Forelimb muscle (tissue), 1 donor: Measurements from ENCODE around the gene MKX. TPM values are rescaled to one million over a fixed set of nuclear protein-coding genes. Genes with fewer than 3 reads are reported as not detected.

Source experiments
- DNase-seq: peaks from one replicate; pipeline ENCODE4 v3.0.0-alpha.2; 2013; ENCODE audit warnings: low read depth
- polyA plus RNA-seq: library from polyadenylated mRNA; unstranded; fragments of 120-200 nt; gene quantifications from one replicate; pipeline ENCODE4 v1.2.1, GENCODE V29; 2013; ENCODE audit not compliant: insufficient read length

MKX gene
- 2.3 TPM for polyA plus RNA-seq

DNA sequence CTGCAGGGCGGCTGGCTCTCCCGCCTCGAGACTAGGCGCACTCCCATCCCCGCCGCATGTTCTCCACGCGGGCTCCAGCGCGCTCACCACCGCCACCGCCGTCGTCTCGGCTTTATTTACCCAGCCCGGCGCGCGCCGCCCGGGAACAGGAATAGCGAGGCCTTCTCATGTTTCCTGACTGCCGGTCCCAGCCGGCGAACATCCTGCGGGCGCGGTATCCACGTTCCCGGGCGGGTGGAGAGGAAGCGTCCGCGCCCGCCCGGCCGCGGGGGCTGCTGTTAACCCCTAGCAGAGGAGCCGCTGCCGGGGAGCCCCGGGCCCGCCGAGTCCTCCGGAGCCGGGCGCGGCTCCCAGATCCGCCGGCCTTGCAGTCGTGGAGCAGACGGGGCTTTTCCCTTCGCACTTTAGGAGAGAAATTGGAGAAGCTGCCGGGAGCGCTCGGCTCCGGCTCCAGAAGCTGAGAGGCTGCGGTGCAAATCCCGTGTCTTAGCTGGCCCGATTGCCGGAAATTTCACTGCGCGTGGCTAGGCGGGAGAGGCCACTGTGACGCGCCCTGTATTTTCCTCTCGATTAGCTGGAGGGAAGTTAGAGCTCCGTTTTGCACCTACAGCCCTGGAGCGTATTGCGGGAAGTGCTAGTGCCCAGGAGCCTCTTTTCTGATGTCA lies at the start of gene MKX:
Gene MKX, minus strand, starts transcription at position 88 of the 665 bp plus-strand sequence. CDS start 2,404 bp downstream, outside the sequence.
- DNase-seq: no peak

DNA sequence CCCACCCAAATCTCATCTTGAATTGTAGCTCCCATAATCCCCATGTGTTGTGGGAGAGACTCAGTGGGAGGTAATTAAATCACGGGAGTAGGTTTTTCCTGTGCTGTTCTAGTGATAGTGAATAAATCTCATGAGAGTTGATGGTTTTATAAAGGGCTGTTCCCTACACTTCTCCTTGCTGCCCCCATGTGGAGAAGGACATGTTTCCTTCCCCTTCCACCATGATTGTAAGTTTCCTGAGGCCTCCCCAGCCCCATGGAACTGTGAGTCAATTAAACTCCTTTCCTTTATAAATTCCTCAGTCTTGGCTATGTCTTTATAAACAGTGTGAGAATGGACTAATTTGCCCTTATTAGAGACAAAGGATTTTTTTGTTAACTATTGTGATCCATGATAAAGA lies 48.5 kb upstream of the MKX start:
- no peak for DNase-seq

GRCh38 chr10:27792216-27792615 lies 46.6 kb upstream of the MKX start:
- no peak for DNase-seq

- no peak for DNase-seq
These were observed 38.7 kb upstream of the MKX start for GRCh38 chr10:27784272-27784671.

DNA sequence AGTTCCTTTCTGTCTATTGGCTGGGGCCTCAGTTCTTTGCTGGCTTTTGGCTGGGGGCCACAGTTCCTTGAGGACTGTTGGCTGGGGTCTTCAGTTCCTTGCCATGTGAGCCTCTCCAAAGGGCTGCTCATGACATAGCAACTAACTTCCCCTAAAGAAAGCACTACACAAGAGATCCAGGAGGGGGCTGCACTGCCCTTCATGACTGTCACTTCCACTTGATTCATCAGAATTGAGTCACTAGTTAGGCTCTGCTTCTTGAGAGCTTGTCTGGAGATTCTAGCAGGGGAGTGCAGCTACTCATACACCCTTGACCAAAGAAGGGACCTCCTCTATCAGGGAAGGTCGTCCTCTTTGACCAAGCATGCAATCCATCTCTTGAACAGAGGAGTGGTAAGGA lies 38.0 kb upstream of the MKX start:
- no peak for DNase-seq

DNA sequence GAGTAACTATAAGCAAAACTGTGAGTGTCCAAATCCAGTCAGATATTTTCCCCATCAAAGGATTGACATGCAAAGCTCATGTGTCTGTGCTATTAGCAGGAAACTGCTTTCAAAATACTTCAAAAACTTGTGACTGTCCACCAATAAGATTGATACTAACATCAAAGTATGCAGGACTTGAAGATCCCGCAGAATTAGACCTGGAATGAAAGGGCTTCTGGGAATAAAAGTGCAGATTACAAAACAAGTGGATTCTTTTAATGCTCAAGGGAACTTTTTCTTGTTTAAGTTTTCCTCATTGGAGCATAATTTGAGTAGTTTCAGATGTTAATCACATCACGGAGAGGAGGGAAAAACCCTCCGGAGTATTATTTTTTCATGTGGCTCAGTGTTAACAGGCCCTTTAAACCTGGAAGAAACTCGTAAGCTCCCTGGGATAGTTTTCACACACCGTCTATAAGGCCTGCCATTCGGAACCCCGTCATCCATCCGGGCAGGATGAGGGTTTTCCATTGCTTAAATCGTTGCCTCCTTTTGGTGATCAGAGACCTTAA lies 33.9 kb upstream of the MKX start:
- DNase-seq: no peak

DNA sequence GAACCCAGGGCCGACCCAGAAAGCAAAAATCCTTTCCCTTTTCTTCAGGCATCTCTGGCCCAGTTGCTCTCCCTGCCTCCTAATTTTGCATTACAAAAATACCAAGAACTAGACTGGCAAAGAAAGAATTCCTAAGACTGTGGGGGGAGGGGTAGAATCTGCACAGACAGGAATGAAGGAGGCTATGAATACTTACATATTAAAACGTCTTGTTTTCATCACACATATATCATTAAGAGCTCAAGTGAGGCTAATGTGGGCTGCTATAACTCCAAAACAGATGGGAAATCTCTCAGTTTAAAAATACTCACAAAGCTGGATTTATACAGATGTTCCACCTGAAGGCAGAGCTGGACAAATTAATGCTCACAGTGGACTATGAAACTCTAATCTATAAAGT lies 29.2 kb upstream of the MKX start:
- no peak for DNase-seq

DNA sequence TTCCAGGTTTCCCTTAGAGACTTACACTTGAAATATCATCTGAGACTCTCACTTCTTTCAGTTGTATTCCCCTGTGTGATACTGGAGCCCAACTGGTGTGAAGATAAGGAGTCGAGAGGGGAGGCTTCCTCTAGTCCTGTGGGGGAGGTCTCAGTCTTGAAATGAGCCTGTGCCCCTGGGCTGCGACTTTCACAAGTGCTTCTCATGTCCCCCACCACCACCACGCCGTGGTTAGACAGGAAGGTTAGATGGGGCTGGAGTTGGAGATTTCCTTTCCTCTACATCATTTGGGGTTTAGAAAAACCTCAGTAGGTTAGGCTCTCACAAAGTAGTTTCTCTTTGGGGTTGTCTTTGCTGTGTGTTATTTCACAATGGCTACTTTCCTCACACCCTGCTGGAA lies 25.6 kb upstream of the MKX start:
- DNase-seq: no peak

DNA sequence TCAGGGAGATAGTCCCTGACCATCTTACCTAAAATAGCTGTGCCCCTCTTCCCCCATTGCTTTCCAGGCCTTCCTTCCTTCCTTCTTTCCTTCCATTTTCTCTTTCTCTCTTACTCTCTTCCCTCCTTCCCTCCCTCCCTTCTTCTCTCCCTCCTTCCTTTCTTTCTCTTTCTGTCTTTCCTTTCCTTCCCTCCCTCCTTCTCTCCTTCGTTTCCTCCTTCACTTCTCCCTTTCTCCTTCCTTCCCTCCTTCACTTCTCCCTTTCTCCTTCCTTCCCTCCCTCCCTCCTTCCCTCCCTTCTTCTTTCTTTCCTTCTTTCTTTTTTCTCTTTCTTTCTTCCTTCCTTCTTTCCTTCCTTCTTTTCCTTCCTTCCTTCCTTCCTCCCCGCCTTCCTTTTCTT lies 24.6 kb upstream of the MKX start:
- no peak for DNase-seq

GRCh38 chr10:27760867-27761266 lies 15.2 kb upstream of the MKX start:
- DNase-seq: no peak

DNA sequence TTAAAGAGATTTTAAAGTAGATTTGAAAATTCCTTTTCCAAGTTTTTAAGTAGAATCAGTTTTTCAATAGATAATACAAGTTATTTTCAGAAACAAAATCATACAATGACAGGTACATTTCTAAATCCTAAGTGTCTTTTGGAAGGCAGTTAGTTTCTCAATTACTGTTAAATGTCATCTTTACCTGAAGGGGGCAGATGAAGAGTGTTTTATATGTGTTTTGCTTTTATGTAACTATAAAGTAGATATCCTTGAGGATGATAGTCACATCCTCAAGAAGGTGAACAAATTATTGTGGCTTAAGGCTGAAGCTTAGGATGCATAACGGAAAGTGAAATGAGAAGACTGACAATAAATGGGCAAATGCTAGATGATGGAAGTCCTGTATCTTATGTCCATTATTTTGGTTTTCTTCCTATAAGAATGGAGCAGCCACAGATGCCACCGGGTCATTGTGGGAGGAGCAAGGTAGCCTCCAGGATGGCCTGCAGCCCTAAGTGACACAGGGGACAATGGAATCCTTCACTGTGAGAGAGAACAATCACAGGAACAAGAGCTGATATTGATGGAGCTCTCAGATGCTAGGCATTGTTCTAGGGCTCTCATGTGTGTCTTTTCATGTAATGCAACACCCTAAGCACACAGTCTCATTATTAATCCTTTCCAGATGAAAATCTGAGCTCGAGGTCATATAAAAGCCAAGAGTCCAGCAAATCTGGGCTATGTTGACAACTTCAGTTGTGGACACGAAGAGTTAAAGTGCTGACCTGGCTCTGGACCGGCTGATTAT lies 14.1 kb upstream of the MKX start:
- no peak for DNase-seq

DNA sequence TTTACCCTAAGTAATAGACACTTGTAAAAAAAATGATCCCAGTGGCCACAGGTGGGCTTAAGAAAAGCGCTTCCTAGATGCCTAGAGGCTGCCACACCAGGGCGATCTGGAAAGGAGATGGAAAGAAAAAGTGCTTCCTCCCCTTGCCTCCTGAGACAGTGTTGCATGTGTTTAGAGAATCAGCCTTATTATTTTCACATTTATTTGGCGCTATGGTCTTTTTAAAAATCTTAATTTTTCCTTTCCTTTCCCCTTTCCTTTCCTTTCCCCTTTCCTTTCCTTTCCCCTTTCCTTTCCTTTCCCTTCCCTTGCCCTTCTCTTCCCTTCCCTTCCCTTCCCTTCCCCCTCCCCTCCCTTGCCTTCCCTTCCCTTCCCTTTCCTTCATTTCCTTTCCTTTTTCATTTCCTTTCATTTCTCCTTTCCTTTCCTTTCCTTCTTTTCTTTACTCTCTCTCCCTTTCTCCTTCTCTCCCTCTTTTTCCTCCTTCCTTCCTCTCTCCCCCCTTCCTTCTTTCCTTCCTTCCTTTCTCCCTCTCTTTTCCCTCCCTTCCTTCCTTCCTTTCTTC lies 7.1 kb upstream of the MKX start:
- DNase-seq: no peak

DNA sequence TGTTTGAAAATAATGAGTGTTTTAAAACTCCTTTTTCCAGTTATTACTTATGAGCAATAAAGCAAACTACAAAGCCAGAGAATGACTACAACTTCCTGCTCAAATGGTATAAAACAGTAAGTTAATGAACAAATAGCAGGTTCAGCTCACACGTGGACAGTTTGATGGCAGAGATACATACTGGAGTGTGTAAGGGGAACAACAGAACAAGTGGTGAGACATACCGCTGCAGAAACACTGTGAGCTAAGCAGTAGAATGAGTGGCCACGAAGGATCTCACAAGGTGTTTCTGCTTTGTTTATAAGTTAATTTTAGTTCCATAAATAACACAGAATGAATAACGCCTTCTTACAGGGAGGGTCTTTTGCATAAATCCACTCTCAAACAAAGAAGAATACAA lies 3.0 kb upstream of the MKX start:
- DNase-seq: no peak

- no peak for DNase-seq
These were observed 1.5 kb upstream of the MKX start for GRCh38 chr10:27747096-27747451.

DNA sequence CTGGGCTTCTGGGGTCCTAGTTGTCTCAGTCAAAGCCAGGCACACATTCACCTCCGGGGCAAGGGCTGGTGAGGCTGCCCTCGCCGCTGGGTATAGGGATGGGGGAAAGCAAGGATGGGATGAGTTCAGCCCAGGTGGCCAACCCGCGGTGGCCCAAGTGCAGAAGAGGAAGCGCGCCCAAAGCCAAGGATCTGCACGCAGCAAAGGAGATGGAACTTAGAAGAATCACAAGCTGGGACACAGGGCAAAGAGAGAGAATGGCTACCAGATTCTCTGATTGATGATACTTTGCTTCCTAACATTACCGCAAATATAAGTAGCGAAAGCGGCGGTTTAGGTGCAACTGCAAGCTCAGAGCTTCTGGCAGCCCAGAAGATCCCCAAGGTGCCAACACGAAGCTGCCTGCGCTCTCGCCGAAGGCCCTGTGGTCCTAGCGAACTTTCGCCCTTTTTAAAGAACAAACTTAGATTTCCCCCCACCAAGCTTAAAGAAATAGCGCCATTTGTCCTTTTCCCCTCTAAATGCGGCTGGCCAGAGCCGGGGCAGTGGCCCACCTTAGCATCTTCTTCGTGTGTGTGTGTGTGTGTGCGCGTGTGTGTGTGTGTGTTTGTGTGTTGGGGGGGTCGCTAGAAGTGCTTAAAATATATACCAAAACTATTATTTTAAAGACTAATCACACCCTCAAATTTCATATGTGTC lies 927 bp upstream of the MKX start:
- no peak for DNase-seq

GRCh38 chr10:27744802-27745731 lies 552 bp downstream of the MKX start:
- no peak for DNase-seq

DNA sequence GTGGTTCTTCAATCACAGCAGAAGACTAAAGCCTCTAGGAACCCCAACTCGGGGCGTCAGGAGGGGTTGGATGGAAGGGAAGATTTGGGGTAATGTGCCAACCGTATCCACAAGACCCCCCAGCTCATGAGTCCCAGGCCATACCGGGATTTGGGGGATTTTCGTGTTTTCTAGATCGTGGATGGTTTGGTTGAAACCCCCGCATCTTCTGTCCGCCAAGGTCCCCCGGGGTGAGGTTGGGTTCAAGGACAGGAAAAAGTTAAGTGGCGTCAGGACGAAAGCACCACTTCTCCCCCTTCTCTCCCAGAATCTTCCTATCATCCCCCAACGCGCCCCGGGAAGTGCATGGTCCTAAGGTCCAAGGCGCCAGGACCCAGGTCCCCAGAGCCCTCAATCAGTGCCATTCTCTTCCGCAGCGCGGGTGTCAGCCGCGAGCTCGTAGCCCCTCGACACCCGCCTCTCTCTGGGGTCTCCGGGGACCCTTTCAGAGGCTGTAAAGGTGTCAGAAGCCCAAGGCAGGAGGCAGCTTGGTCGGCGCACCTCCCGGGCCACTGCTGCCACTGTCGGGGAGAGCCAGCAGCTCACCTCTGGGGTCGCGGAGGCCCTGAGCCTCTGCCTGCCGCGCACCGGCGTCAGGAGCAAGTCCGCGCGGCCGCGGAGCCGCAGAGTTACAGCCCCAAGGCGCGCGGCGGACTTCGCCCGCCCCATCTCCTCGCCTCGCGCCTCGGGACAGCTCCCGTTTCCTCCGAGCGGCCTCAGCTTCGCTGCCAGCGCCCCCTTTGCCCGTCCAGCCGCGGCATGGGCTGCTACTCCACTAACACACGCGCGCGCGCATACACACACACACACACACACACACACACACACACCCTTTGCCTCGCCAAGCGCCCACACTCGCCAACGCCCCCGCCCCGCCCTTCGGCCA lies 1.5 kb downstream of the MKX start:
- DNase-seq: no peak

- DNase-seq: no peak
These were observed 2.4 kb downstream of the MKX start for GRCh38 chr10:27743012-27743876.
